Memory B cell (primary cell): Measurements from ENCODE around the gene DLD.

ENCODE experiments used
- ATAC-seq: fragments of 150-1000 bp; cut with Tn5 transposase; 2 replicates; pipeline ENCODE4 v1.10.0; 2021; ENCODE audit warnings: low read depth, mild to moderate bottlenecking, moderate library complexity
- DNase-seq, 2 donors: peaks; one replicate each; pipeline ENCODE4 v3.0.0; 2022; ENCODE audit warnings: low spot score in 2 of 2
- H3K27ac Mint-ChIP-seq: one replicate; pipeline ENCODE4 v1.8.0; 2022; ENCODE audit warnings: mild to moderate bottlenecking, moderate library complexity, mixed read lengths
- H3K27me3 Mint-ChIP-seq: one replicate; pipeline ENCODE4 v1.8.0; 2022; ENCODE audit warnings: mixed read lengths
- H3K36me3 Mint-ChIP-seq: one replicate; pipeline ENCODE4 v1.8.0; 2022; ENCODE audit warnings: mild to moderate bottlenecking, mixed read lengths
- H3K4me1 Mint-ChIP-seq: one replicate; pipeline ENCODE4 v1.8.0; 2022; ENCODE audit warnings: mixed read lengths
- H3K4me3 Mint-ChIP-seq: one replicate; pipeline ENCODE4 v1.8.0; 2022; ENCODE audit warnings: mild to moderate bottlenecking, moderate library complexity, mixed read lengths
- H3K9me3 Mint-ChIP-seq: one replicate; pipeline ENCODE4 v1.8.0; 2022; ENCODE audit warnings: mixed read lengths

The DLD gene

GRCh38 chr7:107937531-107937930 lies 46.5 kb downstream of the DLD start:
- Mint-ChIP-seq H3K4me1 (no peaks in the 10 kb centered on the region), H3K27me3 (no peaks in the 10 kb centered on the region), H3K36me3 (peaks cover 7% of the 10 kb centered on the region), H3K27ac (no peak overlapping the region), H3K4me3 (no peak overlapping the region), H3K9me3 (no peaks in the 10 kb centered on the region)
- no peak for DNase-seq
- no peak for ATAC-seq

- Mint-ChIP-seq H3K27me3 (no peaks in the 10 kb centered on the region), H3K9me3 (no peaks in the 10 kb centered on the region), H3K27ac (no peak overlapping the region), H3K36me3 (peaks cover 7% of the 10 kb centered on the region), H3K4me3 (no peak overlapping the region), H3K4me1 (no peaks in the 10 kb centered on the region)
- DNase-seq (no peak), ATAC-seq (no peak)
Measured at GRCh38 chr7:107938456-107939250, 47.7 kb downstream of the DLD start.

- H3K36me3 Mint-ChIP-seq, result peaks cover 7% of the 10 kb centered on the region
- no peak for ATAC-seq
- H3K9me3 Mint-ChIP-seq, result no peaks in the 10 kb centered on the region
- H3K4me3 Mint-ChIP-seq, result no peak overlapping the region
- no peak for DNase-seq
- H3K4me1 Mint-ChIP-seq, result no peaks in the 10 kb centered on the region
- no peaks in the 10 kb centered on the region for H3K27me3 Mint-ChIP-seq
- H3K27ac Mint-ChIP-seq, result no peak overlapping the region
Measured at GRCh38 chr7:107939573-107940489, 48.8 kb downstream of the DLD start.

GRCh38 chr7:107940951-107941350 lies 50.0 kb downstream of the DLD start:
- Mint-ChIP-seq H3K36me3 (peaks cover 7% of the 10 kb centered on the region), H3K4me3 (no peak overlapping the region), H3K27ac (no peak overlapping the region), H3K9me3 (no peaks in the 10 kb centered on the region), H3K27me3 (no peaks in the 10 kb centered on the region), H3K4me1 (no peaks in the 10 kb centered on the region)
- DNase-seq, result no peak
- ATAC-seq, result no peak

- no peak overlapping the region for H3K4me3 Mint-ChIP-seq
- peaks cover 7% of the 10 kb centered on the region for H3K36me3 Mint-ChIP-seq
- no peaks in the 10 kb centered on the region for H3K4me1 Mint-ChIP-seq
- ATAC-seq, result no peak
- no peak overlapping the region for H3K27ac Mint-ChIP-seq
- no peak for DNase-seq
- no peaks in the 10 kb centered on the region for H3K9me3 Mint-ChIP-seq
- no peaks in the 10 kb centered on the region for H3K27me3 Mint-ChIP-seq
Measured at GRCh38 chr7:107943018-107943417, 52.0 kb downstream of the DLD start.

GRCh38 chr7:107944411-107945169 lies 53.6 kb downstream of the DLD start:
- Mint-ChIP-seq H3K27me3 (peaks cover under 1% of the 10 kb centered on the region), H3K4me1 (no peaks in the 10 kb centered on the region), H3K36me3 (peaks cover 7% of the 10 kb centered on the region), H3K27ac (no peak overlapping the region), H3K4me3 (no peak overlapping the region), H3K9me3 (no peaks in the 10 kb centered on the region)
- ATAC-seq (no peak), DNase-seq (no peak)

GRCh38 chr7:107945332-107945731 lies 54.3 kb downstream of the DLD start:
- no peaks in the 10 kb centered on the region for H3K9me3 Mint-ChIP-seq
- DNase-seq (no peak), ATAC-seq (no peak)
- H3K27me3 Mint-ChIP-seq, result peaks cover 2% of the 10 kb centered on the region
- no peak overlapping the region for H3K4me3 Mint-ChIP-seq
- H3K4me1 Mint-ChIP-seq, result no peaks in the 10 kb centered on the region
- H3K36me3 Mint-ChIP-seq, result peaks cover 1% of the 10 kb centered on the region
- H3K27ac Mint-ChIP-seq, result no peak overlapping the region

- DNase-seq, result no peak
Measured at GRCh38 chr7:107946451-107946850, 55.5 kb downstream of the DLD start.

GRCh38 chr7:107946881-107947280 lies 55.9 kb downstream of the DLD start:
- H3K27me3 Mint-ChIP-seq, result peaks cover 2% of the 10 kb centered on the region
- DNase-seq (no peak), ATAC-seq (no peak)
- H3K4me3 Mint-ChIP-seq, result no peak overlapping the region
- no peaks in the 10 kb centered on the region for H3K9me3 Mint-ChIP-seq
- H3K36me3 Mint-ChIP-seq, result no peaks in the 10 kb centered on the region
- no peak overlapping the region for H3K27ac Mint-ChIP-seq
- no peaks in the 10 kb centered on the region for H3K4me1 Mint-ChIP-seq

More at GRCh38 chr7:107946451-107946850, 55.5 kb downstream of the DLD start:
- Mint-ChIP-seq H3K4me3 (no peak overlapping the region), H3K27ac (no peak overlapping the region), H3K4me1 (no peaks in the 10 kb centered on the region), H3K27me3 (peaks cover 2% of the 10 kb centered on the region), H3K36me3 (no peaks in the 10 kb centered on the region), H3K9me3 (no peaks in the 10 kb centered on the region)
- no peak for ATAC-seq

GRCh38 chr7:107948645-107949442 lies 57.9 kb downstream of the DLD start:
- Mint-ChIP-seq H3K36me3 (no peaks in the 10 kb centered on the region), H3K27me3 (peaks cover 4% of the 10 kb centered on the region), H3K4me3 (no peak overlapping the region), H3K9me3 (no peaks in the 10 kb centered on the region), H3K4me1 (no peaks in the 10 kb centered on the region), H3K27ac (no peak overlapping the region)
- DNase-seq (no peak), ATAC-seq (no peak)

- ATAC-seq, result no peak
- Mint-ChIP-seq H3K36me3 (no peaks in the 10 kb centered on the region), H3K4me3 (no peak overlapping the region)
Measured at GRCh38 chr7:107949443-107949935, 58.5 kb downstream of the DLD start.

GRCh38 chr7:107951172-107951787 lies 60.3 kb downstream of the DLD start:
- Mint-ChIP-seq H3K27ac (no peak overlapping the region), H3K4me1 (no peaks in the 10 kb centered on the region), H3K27me3 (peaks cover 5% of the 10 kb centered on the region), H3K9me3 (no peaks in the 10 kb centered on the region), H3K36me3 (no peaks in the 10 kb centered on the region), H3K4me3 (no peak overlapping the region)
- DNase-seq, result no peak
- ATAC-seq, result no peak

More at GRCh38 chr7:107949443-107949935, 58.5 kb downstream of the DLD start:
- H3K27ac Mint-ChIP-seq, result no peak overlapping the region
- no peaks in the 10 kb centered on the region for H3K4me1 Mint-ChIP-seq
- DNase-seq, result no peak
- no peaks in the 10 kb centered on the region for H3K9me3 Mint-ChIP-seq
- peaks cover 5% of the 10 kb centered on the region for H3K27me3 Mint-ChIP-seq

- Mint-ChIP-seq H3K4me1 (no peaks in the 10 kb centered on the region), H3K27me3 (peaks cover 8% of the 10 kb centered on the region), H3K4me3 (no peak overlapping the region), H3K27ac (no peak overlapping the region), H3K36me3 (no peaks in the 10 kb centered on the region), H3K9me3 (no peaks in the 10 kb centered on the region)
- ATAC-seq, result no peak
- DNase-seq, result no peak
Measured at GRCh38 chr7:107951896-107952295, 60.9 kb downstream of the DLD start.
